ENCODE measurements around the gene RPL12. TPM values are rescaled to one million over a fixed set of nuclear protein-coding genes. Genes with fewer than 3 reads are reported as not detected.
A peak's percentile ranks its signal among the peaks of the same experiment; 100 is the strongest.

The RPL12 gene
- total and polyA plus RNA-seq, 2 donors from 2014 or later = 985 to 1,980 TPM

GRCh38 chr9:127463911-127464310, 12.7 kb upstream of the RPL12 start:
- Histone ChIP-seq H3K4me3 (ENCODE audit: low read length in 3 of 3) (no peak overlapping the region), H3K27me3 (ENCODE audit: control insufficient read depth, insufficient read depth, low read length) (no peaks in the 10 kb centered on the region), H3K27ac (ENCODE audit: low read depth in 2 of 2, low read length in 2 of 2) (no peak overlapping the region), H3K9ac (ENCODE audit: low read length in 3 of 3) (no peak overlapping the region), H3K4me1 (ENCODE audit: control insufficient read depth in 2 of 3, insufficient read depth in 2 of 3, low read depth in 1 of 3, low read length in 3 of 3) (no peaks in the 10 kb centered on the region), H3K9me3 (ENCODE audit: control insufficient read depth in 2 of 3, insufficient read depth in 1 of 3, low read length in 3 of 3) (no peaks in the 10 kb centered on the region), H3K36me3 (ENCODE audit: control insufficient read depth in 2 of 3, insufficient read depth in 3 of 3, low read length in 3 of 3) (peaks cover 2 to 25% (median 21%) of the 10 kb centered on the region in 3 donors)
- TF ChIP-seq CTCF (IDR thresholded peaks at IDR 0.05; ENCODE audit: borderline replicate concordance, extremely low read depth, insufficient read depth) = no peak
- FAIRE-seq (no peak), DNase-seq (peak in 2 of 5 donors; percentile 13 to 17)
- intact Hi-C loops (cut with DNase I) = no loop called here

- peaks cover 2 to 25% (median 21%) of the 10 kb centered on the region in 3 donors for H3K36me3 ChIP-seq (ENCODE audit: control insufficient read depth in 2 of 3, insufficient read depth in 3 of 3, low read length in 3 of 3)
- H3K4me3 ChIP-seq (ENCODE audit: low read length in 3 of 3) = no peak overlapping the region
- TF ChIP-seq CTCF (IDR thresholded peaks at IDR 0.05; ENCODE audit: borderline replicate concordance, extremely low read depth, insufficient read depth) = no peak
- DNase-seq = no peak
- no peaks in the 10 kb centered on the region for H3K9me3 ChIP-seq (ENCODE audit: control insufficient read depth in 2 of 3, insufficient read depth in 1 of 3, low read length in 3 of 3)
- H3K27me3 ChIP-seq (ENCODE audit: control insufficient read depth, insufficient read depth, low read length) = no peaks in the 10 kb centered on the region
- no peak overlapping the region for H3K9ac ChIP-seq (ENCODE audit: low read length in 3 of 3)
- H3K27ac ChIP-seq (ENCODE audit: low read depth in 2 of 2, low read length in 2 of 2) = no peak overlapping the region
- intact Hi-C loops (cut with DNase I) = no loop called here
- no peak for FAIRE-seq
- H3K4me1 ChIP-seq (ENCODE audit: control insufficient read depth in 2 of 3, insufficient read depth in 2 of 3, low read depth in 1 of 3, low read length in 3 of 3) = no peaks in the 10 kb centered on the region
These were observed 12.2 kb upstream of the RPL12 start for GRCh38 chr9:127463382-127463781.

GRCh38 chr9:127458921-127459320, 7.7 kb upstream of the RPL12 start:
- no peak for TF ChIP-seq CTCF (IDR thresholded peaks at IDR 0.05; ENCODE audit: borderline replicate concordance, extremely low read depth, insufficient read depth)
- Histone ChIP-seq H3K9me3 (ENCODE audit: control insufficient read depth in 2 of 3, insufficient read depth in 1 of 3, low read length in 3 of 3) (no peaks in the 10 kb centered on the region), H3K4me3 (ENCODE audit: low read length in 3 of 3) (no peak overlapping the region), H3K36me3 (ENCODE audit: control insufficient read depth in 2 of 3, insufficient read depth in 3 of 3, low read length in 3 of 3) (peaks cover 2 to 24% (median 18%) of the 10 kb centered on the region in 3 donors), H3K4me1 (ENCODE audit: control insufficient read depth in 2 of 3, insufficient read depth in 2 of 3, low read depth in 1 of 3, low read length in 3 of 3) (no peaks in the 10 kb centered on the region), H3K9ac (ENCODE audit: low read length in 3 of 3) (no peak overlapping the region), H3K27me3 (ENCODE audit: control insufficient read depth, insufficient read depth, low read length) (no peaks in the 10 kb centered on the region), H3K27ac (ENCODE audit: low read depth in 2 of 2, low read length in 2 of 2) (no peak overlapping the region)
- DNase-seq (no peak), FAIRE-seq (no peak)
- intact Hi-C loops (cut with DNase I) = no loop called here

Data from kidney (tissue), 14 donors.